CD4-positive, alpha-beta memory T cell (primary cell): ENCODE data around the gene MICAL2. TPM values are rescaled to one million over a fixed set of nuclear protein-coding genes. Genes with fewer than 3 reads are reported as not detected.

Experiments used
- CTCF ChIA-PET: fragments of 350-600 bp; sonication (Branson Sonifier 250); formaldehyde crosslinking; loops from one replicate; lab custom pipeline; 2021; ENCODE audit warnings: inconsistent platforms; ENCODE audit not compliant: partially characterized antibody; lab: Charles Lee
- POLR2A ChIA-PET: fragments of 350-600 bp; sonication (Branson Sonifier 250); formaldehyde crosslinking; loops from one replicate; lab custom pipeline; 2021; ENCODE audit not compliant: partially characterized antibody; lab: Charles Lee
- DNase-seq, 5 donors: peaks; one replicate each; pipeline versions ENCODE4 v3.0.0 to v3.0.0-alpha.2; 2020 to 2022; ENCODE audit warnings: mixed read lengths in 1 of 5
- H3K27ac ChIP-seq: one replicate; pipeline ENCODE4 v1.7.0; 2013; ENCODE audit warnings: low read depth, low read length
- H3K27me3 ChIP-seq: 2 replicates; pipeline ENCODE4 v1.7.0; 2013; ENCODE audit warnings: mild to moderate bottlenecking, low read length, moderate library complexity; ENCODE audit not compliant: insufficient read depth
- H3K36me3 ChIP-seq: 2 replicates; pipeline ENCODE4 v1.7.0; 2013; ENCODE audit warnings: mild to moderate bottlenecking, low read length, moderate library complexity; ENCODE audit not compliant: insufficient read depth
- H3K4me1 ChIP-seq: 2 replicates; pipeline ENCODE4 v1.7.0; 2013; ENCODE audit warnings: mild to moderate bottlenecking, low read length, moderate library complexity; ENCODE audit not compliant: insufficient read depth
- H3K4me3 ChIP-seq, 2 donors: one replicate each; pipeline ENCODE4 v1.7.0; 2013; ENCODE audit warnings: low read length in 2 of 2, mild to moderate bottlenecking in 1 of 2
- H3K9me3 ChIP-seq, 2 donors: one replicate each; pipeline ENCODE4 v1.7.0; 2013; ENCODE audit warnings: low read length in 2 of 2, control low read depth in 1 of 2; ENCODE audit not compliant: control insufficient read depth in 1 of 2
- H3K27ac Mint-ChIP-seq, 7 donors: one replicate each; pipeline ENCODE4 v1.8.0; 2020 to 2021; ENCODE audit warnings: mixed read lengths in 7 of 7, mild to moderate bottlenecking in 6 of 7, inconsistent platforms in 3 of 7, moderate library complexity in 3 of 7
- H3K27me3 Mint-ChIP-seq, 2 donors: one replicate each; pipeline ENCODE4 v1.8.0; 2020 to 2021; ENCODE audit warnings: mixed read lengths in 2 of 2
- H3K36me3 Mint-ChIP-seq, 2 donors: one replicate each; pipeline ENCODE4 v1.8.0; 2020 to 2021; ENCODE audit warnings: mixed read lengths in 2 of 2, inconsistent platforms in 1 of 2, mild to moderate bottlenecking in 1 of 2
- H3K4me1 Mint-ChIP-seq, 4 donors: one replicate each; pipeline ENCODE4 v1.8.0; 2020 to 2021; ENCODE audit warnings: mixed read lengths in 4 of 4, mild to moderate bottlenecking in 1 of 4
- H3K4me3 Mint-ChIP-seq, 8 donors: one replicate each; pipeline ENCODE4 v1.8.0; 2020 to 2021; ENCODE audit warnings: mixed read lengths in 8 of 8, mild to moderate bottlenecking in 7 of 8, moderate library complexity in 6 of 8, inconsistent platforms in 3 of 8
- H3K9me3 Mint-ChIP-seq, 8 donors: one replicate each; pipeline ENCODE4 v1.8.0; 2020 to 2021; ENCODE audit warnings: mixed read lengths in 8 of 8, mild to moderate bottlenecking in 5 of 8, inconsistent platforms in 3 of 8, moderate library complexity in 1 of 8
- intact Hi-C: fragments of 100-400 bp; cut with micrococcal nuclease; formaldehyde crosslinking; loops from one replicate; pipeline ENCODE4 v1.15.1; 2023
- polyA plus RNA-seq, 2 donors: library from polyadenylated mRNA; unstranded; fragments of 300-500 nt; fragmentation: Illumina TruSeq; gene quantifications; one replicate each; pipeline ENCODE4 v1.2.3, GENCODE V29; 2021
- total RNA-seq, 2 experiments: library from RNA; stranded (reverse); gene quantifications; one replicate each; pipeline ENCODE4 v1.2.3, GENCODE V29; 2021

Gene MICAL2
- total and polyA plus RNA-seq, 4 experiments from 2014 or later, result 10.9 to 38.8 (median 28.2) TPM

DNA sequence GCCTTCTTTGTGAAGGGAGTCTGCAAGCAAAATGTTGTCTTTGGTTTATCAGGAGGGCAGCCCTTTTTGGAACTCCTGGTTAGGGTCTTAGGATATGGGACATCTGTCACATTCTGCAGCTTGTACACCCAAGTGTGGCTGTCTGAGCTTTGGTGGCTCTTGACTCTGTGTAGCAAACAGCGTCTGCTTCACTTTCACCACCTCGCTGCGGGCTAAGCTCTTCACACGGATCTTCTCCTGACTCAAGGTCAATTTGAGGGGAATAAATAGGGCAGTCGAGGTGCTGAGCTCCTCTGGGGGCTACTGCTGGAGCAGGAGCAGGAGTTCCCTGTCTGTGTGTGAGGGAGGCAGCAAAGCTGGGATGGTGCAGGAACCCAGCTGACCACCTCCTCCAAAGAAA, 10.6 kb downstream of the MICAL2 start:
- Mint-ChIP-seq H3K27me3 (no peaks in the 10 kb centered on the region), H3K36me3 (peaks cover 0 to 4% of the 10 kb centered on the region in 2 donors), H3K9me3 (no peaks in the 10 kb centered on the region), H3K27ac (no peak overlapping the region), H3K4me3 (no peak overlapping the region), H3K4me1 (peaks cover 8 to 29% (median 21%) of the 10 kb centered on the region in 4 donors)
- Histone ChIP-seq H3K9me3 (no peaks in the 10 kb centered on the region), H3K4me1 (peaks cover 35% of the 10 kb centered on the region), H3K4me3 (no peak overlapping the region), H3K27ac (no peak overlapping the region), H3K36me3 (no peaks in the 10 kb centered on the region), H3K27me3 (no peaks in the 10 kb centered on the region)
- POLR2A ChIA-PET, result interaction anchor here (0.7 to 1.4 kb wide), 3 partner anchors 81 to 117 kb away, joined by 3 read pairs; no protein-coding TSS in a partner anchor
- DNase-seq, result no peak
- intact Hi-C loops, result no loop called here
- CTCF ChIA-PET, result interaction anchor here (1.0 to 2.0 kb wide), 4 partner anchors 10 to 157 kb away, joined by 3 to 12 read pairs (median 3); no protein-coding TSS in a partner anchor

DNA sequence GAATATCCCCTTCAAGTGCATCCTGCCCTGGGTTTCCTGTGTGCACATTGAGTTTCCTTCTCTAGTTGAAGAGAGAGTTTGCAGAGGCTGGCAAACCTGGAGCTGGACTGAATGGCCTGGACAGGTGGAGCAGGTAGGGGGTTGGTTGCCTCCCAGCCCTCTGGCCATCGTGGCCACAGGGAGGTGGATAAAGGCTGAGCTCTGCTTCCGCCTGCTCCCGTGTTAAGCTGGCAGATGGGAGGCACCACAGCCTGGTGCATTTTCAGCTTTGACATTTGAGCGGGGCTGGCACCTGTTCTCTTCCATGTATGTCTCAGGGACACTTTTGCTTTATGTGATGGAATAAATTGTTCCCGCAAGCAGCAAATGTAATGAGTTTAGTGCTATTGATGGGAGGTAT, 11.1 kb downstream of the MICAL2 start:
- no peaks in the 10 kb centered on the region for H3K27me3 Mint-ChIP-seq
- DNase-seq, result no peak
- Histone ChIP-seq H3K36me3 (no peaks in the 10 kb centered on the region), H3K27me3 (no peaks in the 10 kb centered on the region), H3K4me3 (no peak overlapping the region), H3K9me3 (no peaks in the 10 kb centered on the region), H3K27ac (no peak overlapping the region), H3K4me1 (peaks cover 36% of the 10 kb centered on the region)
- peak overlapping the region in 1 of 7 donors; percentile 77 for H3K27ac Mint-ChIP-seq
- ChIA-PET CTCF (interaction anchor here (1.0 to 2.0 kb wide), 5 partner anchors 10 to 115 kb away, joined by 3 to 12 read pairs (median 3); no protein-coding TSS in a partner anchor), POLR2A (interaction anchor here (1.2 to 1.4 kb wide), 2 partner anchors 114 to 116 kb away, joined by 3 read pairs; no protein-coding TSS in a partner anchor)
- H3K9me3 Mint-ChIP-seq, result no peaks in the 10 kb centered on the region
- H3K4me3 Mint-ChIP-seq, result no peak overlapping the region
- peaks cover 8 to 29% (median 22%) of the 10 kb centered on the region in 4 donors for H3K4me1 Mint-ChIP-seq
- peaks cover 0 to 3% of the 10 kb centered on the region in 2 donors for H3K36me3 Mint-ChIP-seq
- intact Hi-C loops, result no loop called here

DNA sequence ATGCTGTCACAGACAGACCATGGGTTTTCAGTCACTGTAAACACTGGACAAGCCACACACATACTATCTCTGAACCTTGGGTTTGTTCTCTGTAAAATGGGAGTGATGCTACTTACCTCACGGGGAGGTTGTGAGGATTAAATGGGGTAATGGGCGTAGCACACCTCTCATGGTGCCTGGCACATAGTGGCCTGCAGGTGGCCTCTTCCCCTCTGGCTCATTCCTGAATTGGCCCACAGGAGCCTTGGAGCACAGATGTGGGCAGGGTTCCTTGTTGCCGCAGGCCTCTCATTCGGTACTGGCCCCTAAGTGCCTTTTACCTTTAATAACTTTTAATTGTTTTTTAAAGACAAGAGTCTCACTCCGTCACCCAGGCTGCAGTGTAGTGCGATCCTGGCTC, 11.7 kb downstream of the MICAL2 start:
- H3K27ac ChIP-seq, result no peak overlapping the region
- no peak overlapping the region for H3K4me3 ChIP-seq
- no peaks in the 10 kb centered on the region for H3K27me3 ChIP-seq
- H3K27me3 Mint-ChIP-seq, result no peaks in the 10 kb centered on the region
- H3K4me3 Mint-ChIP-seq, result no peak overlapping the region
- POLR2A ChIA-PET, result interaction anchor here (1.2 to 1.4 kb wide), 2 partner anchors 114 to 116 kb away, joined by 3 read pairs; no protein-coding TSS in a partner anchor
- H3K27ac Mint-ChIP-seq, result no peak overlapping the region
- no peaks in the 10 kb centered on the region for H3K36me3 ChIP-seq
- peaks cover 0 to under 1% of the 10 kb centered on the region in 2 donors for H3K36me3 Mint-ChIP-seq
- peaks cover 12 to 30% (median 26%) of the 10 kb centered on the region in 4 donors for H3K4me1 Mint-ChIP-seq
- H3K9me3 Mint-ChIP-seq, result no peaks in the 10 kb centered on the region
- peaks cover 36% of the 10 kb centered on the region for H3K4me1 ChIP-seq
- no peaks in the 10 kb centered on the region for H3K9me3 ChIP-seq
- no peak for DNase-seq
- intact Hi-C loops, result no loop called here
- CTCF ChIA-PET, result interaction anchor here (1.0 to 2.9 kb wide), 5 partner anchors 23 to 114 kb away, joined by 3 to 14 read pairs (median 6); no protein-coding TSS in a partner anchor

DNA sequence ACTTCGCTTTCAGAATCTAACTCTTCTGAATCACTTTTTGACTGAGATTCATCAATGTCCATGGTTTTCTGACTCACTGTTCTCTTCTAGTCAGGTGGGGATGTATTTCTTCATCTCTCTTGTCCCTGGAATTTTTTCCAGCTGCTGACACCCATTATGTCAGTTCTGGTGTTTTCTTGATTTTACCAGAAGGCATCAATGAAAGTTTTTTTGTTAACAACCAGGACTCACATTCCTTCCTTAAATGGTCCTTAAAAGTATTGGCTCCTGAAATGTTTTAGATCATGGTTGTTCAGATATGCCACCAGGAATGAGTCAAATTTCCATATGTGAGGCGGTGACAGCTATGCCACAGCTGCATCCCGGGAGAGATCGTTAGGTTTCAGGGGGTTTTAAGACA, 12.9 kb downstream of the MICAL2 start:
- peaks cover 18 to 39% (median 29%) of the 10 kb centered on the region in 4 donors for H3K4me1 Mint-ChIP-seq
- Histone ChIP-seq H3K9me3 (no peaks in the 10 kb centered on the region), H3K27me3 (no peaks in the 10 kb centered on the region), H3K4me1 (peaks cover 31% of the 10 kb centered on the region), H3K27ac (no peak overlapping the region), H3K4me3 (no peak overlapping the region), H3K36me3 (no peaks in the 10 kb centered on the region)
- no peak overlapping the region for H3K27ac Mint-ChIP-seq
- CTCF ChIA-PET, result interaction anchor here (0.8 to 2.9 kb wide), 5 partner anchors 13 to 113 kb away, joined by 3 to 14 read pairs (median 4); no protein-coding TSS in a partner anchor
- H3K4me3 Mint-ChIP-seq, result no peak overlapping the region
- POLR2A ChIA-PET, result interaction anchor here (0.6 to 1.2 kb wide), 4 partner anchors 13 to 163 kb away, joined by 3 to 5 read pairs (median 3); no protein-coding TSS in a partner anchor
- H3K27me3 Mint-ChIP-seq, result no peaks in the 10 kb centered on the region
- intact Hi-C loops, result no loop called here
- DNase-seq, result no peak
- no peaks in the 10 kb centered on the region for H3K9me3 Mint-ChIP-seq
- peaks cover 0 to 3% of the 10 kb centered on the region in 2 donors for H3K36me3 Mint-ChIP-seq

DNA sequence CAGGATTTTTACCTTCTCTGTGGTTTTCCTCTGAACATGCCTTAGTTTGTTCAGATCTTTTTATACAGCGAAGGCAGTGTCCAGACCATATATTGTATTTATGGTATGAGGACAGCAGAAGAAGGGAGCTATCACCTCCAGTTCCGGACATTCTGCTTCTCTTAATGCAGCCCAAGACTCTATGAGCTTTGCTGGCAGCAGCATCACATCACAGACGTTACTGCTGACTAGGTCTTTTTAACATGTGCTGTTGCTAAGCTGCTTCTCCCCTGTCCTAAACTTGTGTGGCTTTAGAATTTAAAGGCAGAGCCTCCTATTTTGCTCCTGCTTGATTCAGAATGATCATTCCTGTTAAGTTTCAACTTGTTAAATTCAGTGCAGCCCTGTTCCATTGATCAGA, 13.4 kb downstream of the MICAL2 start:
- no peaks in the 10 kb centered on the region for H3K27me3 Mint-ChIP-seq

DNA sequence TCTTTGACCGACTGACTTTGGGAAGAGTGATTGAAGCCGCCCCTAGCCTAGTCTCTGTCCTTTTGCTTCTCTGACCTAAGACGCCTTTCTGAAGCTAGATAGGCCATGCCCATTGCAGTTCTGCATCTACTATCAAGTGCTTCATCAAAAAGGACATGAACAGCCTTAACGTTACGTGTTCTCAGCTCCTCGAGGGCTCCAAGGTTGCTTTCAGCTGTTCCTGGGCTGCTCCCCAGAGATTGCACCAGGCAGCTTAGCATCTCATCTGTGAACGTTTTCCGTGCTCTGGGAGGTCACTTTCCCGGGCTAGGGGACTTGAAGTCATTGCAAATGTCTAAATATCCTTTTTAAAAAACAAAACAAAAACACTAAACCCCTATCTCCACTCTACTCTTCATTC, 13.9 kb downstream of the MICAL2 start:
- peaks cover 18 to 40% (median 27%) of the 10 kb centered on the region in 4 donors for H3K4me1 Mint-ChIP-seq
- Histone ChIP-seq H3K4me1 (peaks cover 28% of the 10 kb centered on the region), H3K36me3 (no peaks in the 10 kb centered on the region), H3K27me3 (no peaks in the 10 kb centered on the region), H3K9me3 (no peaks in the 10 kb centered on the region), H3K4me3 (no peak overlapping the region), H3K27ac (no peak overlapping the region)
- intact Hi-C loops, result no loop called here
- ChIA-PET POLR2A (no interaction called here), CTCF (interaction anchor here (1.6 to 2.9 kb wide), 2 partner anchors 12 to 112 kb away, joined by 4 to 14 read pairs; no protein-coding TSS in a partner anchor)
- no peaks in the 10 kb centered on the region for H3K9me3 Mint-ChIP-seq
- H3K4me3 Mint-ChIP-seq, result peak overlapping the region in 1 of 8 donors; percentile 39
- no peaks in the 10 kb centered on the region for H3K27me3 Mint-ChIP-seq
- H3K36me3 Mint-ChIP-seq, result peaks cover 0 to 3% of the 10 kb centered on the region in 2 donors
- peak overlapping the region in 4 of 7 donors; percentile 4 to 59 (median 19) for H3K27ac Mint-ChIP-seq
- no peak for DNase-seq

More for the DNA sequence above, 13.4 kb downstream of the MICAL2 start:
- Mint-ChIP-seq H3K4me3 (no peak overlapping the region), H3K36me3 (peaks cover 0 to 3% of the 10 kb centered on the region in 2 donors), H3K9me3 (no peaks in the 10 kb centered on the region), H3K4me1 (peaks cover 18 to 40% (median 27%) of the 10 kb centered on the region in 4 donors), H3K27ac (peak overlapping the region in 3 of 7 donors; percentile 14 to 43 (median 24))
- Histone ChIP-seq H3K27me3 (no peaks in the 10 kb centered on the region), H3K27ac (no peak overlapping the region), H3K4me3 (no peak overlapping the region), H3K9me3 (no peaks in the 10 kb centered on the region), H3K36me3 (no peaks in the 10 kb centered on the region), H3K4me1 (peaks cover 28% of the 10 kb centered on the region)
- intact Hi-C loops, result no loop called here
- no peak for DNase-seq
- ChIA-PET POLR2A (interaction anchor here (0.9 to 1.2 kb wide), 3 partner anchors 13 to 101 kb away, joined by 3 to 5 read pairs (median 3); no protein-coding TSS in a partner anchor), CTCF (interaction anchor here (1.6 to 2.9 kb wide), 2 partner anchors 13 to 113 kb away, joined by 4 to 14 read pairs; no protein-coding TSS in a partner anchor)

DNA sequence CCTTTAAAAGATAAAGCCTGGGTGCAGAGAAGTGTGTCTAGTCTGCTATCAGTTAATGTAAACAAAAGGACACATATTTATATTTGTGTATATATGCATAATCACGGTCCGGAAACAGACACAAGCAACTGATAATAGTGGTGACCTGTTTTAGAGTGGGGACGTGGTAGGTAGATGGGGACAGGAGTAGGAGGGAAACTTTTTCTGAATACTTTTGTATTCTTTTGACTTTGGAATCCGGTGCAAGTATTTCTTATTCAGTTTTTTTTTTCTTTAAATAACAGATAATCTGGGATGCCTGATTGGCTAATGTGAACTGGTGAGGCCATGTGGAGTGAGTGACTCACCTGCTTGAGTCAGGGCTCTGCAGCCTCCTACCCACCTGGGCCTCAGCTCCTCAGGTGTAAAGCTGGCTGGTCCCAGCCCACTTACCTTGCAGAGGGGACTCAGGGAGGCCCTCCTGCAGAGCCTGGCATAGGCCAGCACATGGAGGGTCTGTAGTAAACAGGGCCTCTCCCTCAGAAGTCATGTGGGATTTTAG, 15.3 kb downstream of the MICAL2 start:
- Histone ChIP-seq H3K36me3 (no peaks in the 10 kb centered on the region), H3K27me3 (no peaks in the 10 kb centered on the region), H3K27ac (no peak overlapping the region), H3K4me3 (no peak overlapping the region), H3K4me1 (peaks cover 28% of the 10 kb centered on the region), H3K9me3 (no peaks in the 10 kb centered on the region)
- Mint-ChIP-seq H3K4me1 (peaks cover 18 to 36% (median 26%) of the 10 kb centered on the region in 4 donors), H3K4me3 (no peak overlapping the region), H3K36me3 (peaks cover 0 to 3% of the 10 kb centered on the region in 2 donors), H3K27me3 (no peaks in the 10 kb centered on the region), H3K9me3 (peaks cover 0 to 2% (median 0%) of the 10 kb centered on the region in 8 donors), H3K27ac (no peak overlapping the region)
- POLR2A ChIA-PET, result no interaction called here
- intact Hi-C loops, result no loop called here
- CTCF ChIA-PET, result no interaction called here
- no peak for DNase-seq
